GOT3 (cell line): ENCODE measurements around the gene KCTD1.

ENCODE experiments used
- DNase-seq: peaks from one replicate; lab custom pipeline; 2025; ENCODE audit warnings: mixed read lengths; lab: John Stamatoyannopoulos, UW

KCTD1 gene

DNA sequence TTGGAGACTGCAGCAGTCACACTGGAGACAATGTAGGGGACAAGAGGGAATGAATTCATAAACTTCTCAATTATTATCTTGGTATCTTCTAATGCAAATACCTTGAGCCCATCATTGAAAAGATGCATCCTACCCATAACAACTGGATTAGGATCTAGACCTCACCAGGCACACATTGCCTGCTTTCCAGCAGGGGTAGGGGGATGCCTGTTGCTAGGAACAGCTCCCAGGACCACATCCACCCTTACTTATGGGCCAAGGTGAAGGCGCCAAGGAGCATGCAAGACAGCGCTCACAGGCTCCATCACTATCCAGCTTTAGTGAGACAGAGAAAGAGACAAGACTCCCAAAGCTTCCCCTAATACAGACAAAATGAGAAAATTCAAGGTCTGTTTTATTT is 24.4 kb downstream of the KCTD1 start:
- DNase-seq = no peak

DNA sequence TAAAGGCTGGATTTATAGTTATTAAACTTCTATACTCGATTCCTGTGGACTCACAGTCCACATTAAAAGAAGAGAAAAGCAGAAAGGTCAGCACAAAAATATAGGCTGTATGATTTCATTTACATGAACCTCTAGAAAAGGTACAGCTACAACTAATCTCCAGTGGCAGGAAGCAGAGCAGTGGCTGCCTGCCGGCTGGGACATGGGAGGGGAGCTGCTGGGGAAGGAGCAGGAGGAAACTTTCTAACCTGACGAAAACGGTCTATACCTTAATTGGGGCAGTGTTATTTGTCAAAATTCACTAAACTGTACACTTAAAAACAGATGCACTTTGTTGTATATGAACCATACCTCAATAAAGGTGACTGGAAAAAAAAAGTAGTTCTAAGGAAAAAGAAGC is 26.7 kb downstream of the KCTD1 start:
- no peak for DNase-seq

DNA sequence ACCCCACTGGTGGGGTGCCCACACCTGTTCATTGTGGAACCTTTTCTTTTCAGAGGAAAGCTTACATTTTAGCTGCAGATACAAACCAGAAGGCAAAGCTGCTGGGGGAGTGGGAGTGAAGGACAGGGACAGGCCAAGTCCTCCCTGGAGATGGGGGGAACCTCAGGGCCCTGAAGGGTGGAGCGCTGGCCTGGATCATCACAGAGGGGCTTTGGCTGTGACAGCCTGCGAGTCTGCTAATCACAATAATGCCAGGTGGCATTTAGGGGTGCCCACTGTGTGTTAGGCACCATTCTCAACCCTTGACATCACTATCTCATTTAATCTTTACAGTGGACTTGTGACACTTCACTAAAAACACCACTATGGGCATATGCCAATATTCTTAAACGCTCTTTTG is 27.4 kb downstream of the KCTD1 start:
- DNase-seq = no peak

DNA sequence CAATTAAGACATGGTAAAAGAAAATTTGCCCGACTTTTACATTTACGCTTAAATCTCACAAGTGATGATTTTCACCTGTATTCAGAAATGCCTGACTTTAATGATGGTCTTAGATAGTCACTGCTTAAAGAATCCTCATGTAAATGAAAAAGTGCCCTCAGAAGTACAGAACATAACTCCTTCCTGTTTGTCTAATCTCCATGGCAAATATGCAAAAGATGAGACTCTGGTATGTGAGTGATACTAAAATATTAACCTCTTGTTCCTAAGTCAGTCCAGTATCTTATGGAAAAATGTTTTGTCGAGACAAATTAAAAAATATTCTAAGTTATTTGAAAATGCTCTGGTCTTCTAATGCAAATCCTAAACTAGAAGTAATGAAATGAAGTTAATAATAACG is 29.2 kb downstream of the KCTD1 start:
- no peak for DNase-seq

DNA sequence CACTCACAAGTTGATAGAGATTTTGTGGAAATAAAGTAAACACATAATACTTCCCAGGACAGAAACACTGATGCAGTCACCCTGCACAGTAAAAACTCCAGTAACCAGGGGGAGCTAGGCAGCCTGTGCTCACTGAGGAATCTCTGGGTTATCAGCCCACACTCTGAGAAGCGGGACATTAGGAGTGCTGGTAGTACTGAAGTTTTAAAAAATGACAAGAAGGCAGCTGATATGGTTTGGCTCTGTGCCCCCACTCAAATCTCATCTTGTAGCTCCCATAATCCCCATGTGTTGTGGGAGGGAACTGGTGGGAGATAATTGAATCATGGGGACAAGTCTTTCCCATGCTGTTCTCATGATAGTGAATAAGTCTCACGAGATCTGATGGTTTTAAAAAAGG is 31.4 kb downstream of the KCTD1 start:
- DNase-seq = no peak

DNA sequence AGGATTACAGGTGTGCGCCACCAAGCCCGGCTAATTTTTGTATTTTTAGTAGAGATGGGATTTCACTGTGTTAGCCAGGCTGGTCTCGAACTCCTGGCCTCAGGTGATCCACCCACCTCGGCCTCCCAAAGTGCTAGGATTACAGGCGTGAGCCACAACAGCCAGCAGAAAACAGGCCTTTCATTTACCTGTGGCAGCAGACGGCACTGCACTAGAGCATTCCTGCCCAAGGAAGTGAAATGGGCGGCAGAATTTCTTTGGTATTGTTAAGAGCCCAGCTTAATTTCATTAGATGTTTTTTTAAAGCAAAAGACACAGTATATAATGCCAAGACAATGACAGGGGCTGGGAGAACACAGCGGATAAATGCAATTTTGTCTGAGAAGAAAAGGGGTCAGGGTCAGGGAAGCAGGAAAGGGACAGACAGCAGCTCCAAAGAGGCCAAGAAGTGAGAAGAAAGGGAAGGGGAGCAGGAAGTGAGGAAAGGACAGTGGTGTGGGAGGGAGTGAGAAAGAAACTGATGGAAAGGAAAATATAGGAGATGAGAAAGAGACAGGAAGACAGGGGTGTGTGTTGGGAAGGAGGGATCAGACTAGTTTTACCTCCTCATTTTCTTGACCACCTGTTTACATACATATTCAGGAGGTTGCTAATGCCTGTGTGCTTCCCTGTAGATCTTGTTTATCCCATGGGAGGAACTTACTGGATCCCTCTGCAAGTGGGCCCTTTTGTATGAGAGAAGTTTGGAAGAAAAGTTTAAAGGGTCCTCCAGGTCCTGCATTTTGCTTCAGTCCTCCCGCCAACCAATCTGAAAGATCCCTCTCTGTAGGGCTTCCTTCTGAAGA is 32.5 kb downstream of the KCTD1 start:
- no peak for DNase-seq

DNA sequence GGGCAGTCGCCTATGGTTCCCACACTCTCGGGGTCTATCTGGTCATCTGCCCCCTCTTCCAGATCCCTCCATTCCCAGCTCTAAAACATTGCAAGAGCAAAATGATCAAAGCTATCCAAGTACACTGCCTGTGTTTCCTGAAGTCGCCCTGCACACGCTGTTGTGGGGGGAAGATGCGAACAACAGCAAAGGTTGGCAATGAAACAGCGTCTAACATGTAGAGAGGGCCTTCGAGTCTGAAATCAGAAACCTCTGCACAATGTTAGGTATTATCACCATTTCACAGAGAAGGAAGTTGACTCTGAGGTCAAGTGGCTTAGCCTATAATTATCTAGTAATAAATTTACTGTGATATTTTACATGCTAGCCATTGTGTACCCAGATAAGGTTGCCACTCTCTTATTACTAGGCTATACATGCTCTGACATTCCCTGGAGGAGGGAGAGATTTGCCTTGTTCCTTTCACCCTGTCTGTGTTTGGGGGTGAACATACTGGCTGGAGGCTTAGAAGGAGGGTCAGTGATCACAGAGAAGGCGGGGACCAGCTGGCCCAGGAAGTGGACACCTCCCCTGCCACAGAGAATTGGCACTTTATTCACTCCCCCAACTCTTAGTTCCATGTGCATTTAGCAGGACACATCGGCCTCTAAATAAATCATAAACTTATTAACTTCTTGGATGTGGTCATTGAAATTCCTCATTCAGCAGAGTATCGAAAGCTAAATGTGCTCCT is 36.8 kb downstream of the KCTD1 start:
- DNase-seq = no peak

DNA sequence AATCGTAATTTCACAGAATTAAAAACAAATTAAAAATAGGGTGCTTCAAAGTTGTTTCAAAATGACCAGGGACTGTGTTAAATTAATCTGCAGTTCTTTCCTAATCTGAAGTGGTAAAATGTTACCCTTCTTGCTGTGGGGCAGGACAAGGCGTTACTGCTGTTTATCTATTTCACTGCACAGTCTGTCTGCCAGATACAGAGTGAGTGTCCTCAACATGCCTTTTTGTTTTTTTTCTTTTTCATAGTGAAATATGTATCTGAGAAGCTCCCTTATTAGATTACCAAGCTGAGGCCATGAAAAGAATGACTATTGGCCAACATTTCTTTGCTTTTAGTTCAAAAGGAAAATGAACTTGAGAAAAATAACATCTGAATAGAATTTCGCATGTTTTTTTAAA is 38.0 kb downstream of the KCTD1 start:
- DNase-seq = no peak

DNA sequence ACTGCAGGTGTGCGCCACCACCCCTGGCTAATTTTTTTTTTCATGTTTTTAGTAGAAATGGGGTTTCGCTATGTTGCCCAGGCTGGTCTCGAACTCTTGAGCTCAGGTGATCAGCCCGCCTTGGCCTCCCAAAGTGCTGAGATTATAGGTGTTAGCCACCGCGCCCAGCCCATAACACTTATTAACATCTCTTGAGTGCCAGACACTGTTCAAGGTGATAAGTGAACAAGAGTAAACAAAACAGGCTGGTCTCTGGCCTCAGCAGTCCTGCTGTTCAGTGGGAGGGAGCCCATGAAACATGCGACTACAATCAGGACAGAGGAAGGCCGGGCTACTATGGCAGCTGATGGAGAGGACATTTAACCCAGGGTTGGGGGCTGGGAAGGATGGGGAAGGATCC is 42.3 kb downstream of the KCTD1 start:
- DNase-seq = no peak

DNA sequence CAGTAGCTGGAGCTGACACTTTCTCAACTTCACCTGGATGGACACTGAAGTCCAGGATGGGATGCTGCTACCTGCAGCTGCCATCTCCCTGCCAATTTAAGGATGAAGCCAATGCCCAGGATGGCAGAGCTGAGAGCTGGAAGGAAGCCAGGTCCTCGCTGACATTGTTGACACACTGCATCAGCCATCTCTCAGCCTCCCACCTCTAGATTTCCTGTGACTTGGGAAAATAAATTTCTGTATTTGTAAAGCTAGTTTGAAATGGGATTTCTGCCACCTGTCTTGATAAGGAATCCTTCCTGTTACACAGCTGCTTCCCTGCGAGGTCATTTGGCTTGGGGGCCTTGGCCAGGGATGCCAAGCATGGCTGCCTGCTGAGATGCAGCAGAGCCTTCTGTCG is 43.5 kb downstream of the KCTD1 start:
- DNase-seq = no peak

DNA sequence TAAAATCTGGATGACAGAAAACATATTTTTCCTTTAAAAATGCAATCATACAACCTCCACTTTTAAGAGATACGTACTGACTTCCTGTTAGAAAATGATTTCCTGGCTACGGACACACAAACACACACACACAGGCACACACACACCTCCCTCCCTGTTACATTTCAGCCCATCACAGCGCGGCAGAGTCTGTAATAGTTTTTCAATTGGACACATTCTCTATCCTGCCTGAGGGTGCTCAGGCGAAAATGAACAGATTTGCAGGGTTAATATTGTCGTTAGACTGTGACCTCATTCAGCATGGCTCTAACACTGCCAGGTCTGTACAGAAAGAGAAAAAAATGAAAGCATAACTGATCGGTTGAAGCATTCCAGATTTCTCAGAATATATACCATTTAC is 45.0 kb downstream of the KCTD1 start:
- no peak for DNase-seq

DNA sequence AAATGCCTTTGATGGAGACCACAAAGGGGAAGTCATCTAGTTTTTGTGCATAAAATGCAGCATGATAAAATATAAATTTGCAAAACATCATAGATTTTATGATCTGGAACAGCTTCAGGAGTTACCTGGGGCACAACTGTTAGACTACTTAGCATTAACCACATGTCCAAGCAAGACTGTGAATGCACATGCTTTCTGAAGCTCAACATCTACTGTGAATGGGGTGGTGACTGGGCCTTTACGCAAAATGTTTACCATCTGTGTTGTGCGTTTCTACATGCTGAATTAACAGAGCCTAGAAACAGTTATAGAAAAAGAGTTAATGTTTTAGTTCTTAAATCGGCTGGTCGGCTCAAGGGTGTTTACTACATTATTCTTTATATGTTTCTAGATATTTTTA is 45.5 kb downstream of the KCTD1 start:
- no peak for DNase-seq

DNA sequence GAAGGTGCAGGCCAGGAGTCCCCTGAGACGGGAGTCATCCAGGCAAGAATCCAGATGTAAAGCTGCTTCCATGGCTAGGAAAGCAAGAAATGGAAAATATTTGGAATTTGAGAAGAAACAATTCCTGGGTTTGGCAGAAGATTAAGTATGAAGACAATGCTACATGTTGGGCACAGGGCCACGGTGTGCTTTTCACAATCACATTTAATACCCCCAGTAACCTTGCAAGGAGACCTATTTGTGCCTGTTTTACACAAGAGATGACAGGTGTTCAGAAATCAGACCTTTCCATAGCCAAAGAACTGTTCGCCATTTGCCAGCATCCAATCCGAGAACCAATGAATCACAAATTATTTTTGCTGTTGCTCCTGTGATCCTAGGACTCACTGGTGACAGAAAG is 50.5 kb downstream of the KCTD1 start:
- no peak for DNase-seq

DNA sequence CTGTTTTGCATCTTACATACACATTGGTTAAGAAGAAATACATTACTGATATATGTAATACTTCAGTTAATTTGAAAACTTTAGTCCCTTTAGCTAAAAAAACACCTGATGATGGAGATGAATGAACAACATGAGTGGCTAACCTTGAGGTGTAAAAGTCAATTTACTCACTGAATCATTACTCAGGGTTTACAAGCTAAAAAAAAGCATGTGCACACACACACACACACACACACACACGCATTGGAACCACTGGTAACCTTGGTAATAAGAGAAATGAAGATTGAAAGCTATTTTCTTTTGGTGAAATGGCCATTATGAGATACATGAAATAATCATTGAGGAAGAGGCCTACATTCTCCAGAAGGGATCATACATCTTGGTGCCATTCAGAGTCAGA is 51.8 kb downstream of the KCTD1 start:
- DNase-seq = no peak

DNA sequence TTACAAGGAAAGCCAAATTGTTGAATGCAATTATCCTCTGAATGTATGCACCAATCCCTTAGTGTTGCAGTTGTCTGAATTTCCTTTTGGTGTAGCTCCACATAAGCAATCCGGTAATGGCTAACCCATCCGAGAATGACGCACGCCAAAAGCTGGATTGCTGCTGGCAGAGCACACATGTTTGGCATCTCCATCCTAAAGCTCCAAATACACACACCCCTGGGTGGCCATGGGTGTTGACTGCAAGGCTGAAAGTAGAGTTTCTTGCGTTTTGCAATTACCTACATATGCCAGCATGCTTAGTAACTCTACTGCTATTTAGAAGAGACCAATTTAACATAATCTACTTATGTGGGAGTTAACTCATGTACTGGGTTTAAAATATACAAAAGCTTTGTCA is 53.1 kb downstream of the KCTD1 start:
- DNase-seq = no peak

DNA sequence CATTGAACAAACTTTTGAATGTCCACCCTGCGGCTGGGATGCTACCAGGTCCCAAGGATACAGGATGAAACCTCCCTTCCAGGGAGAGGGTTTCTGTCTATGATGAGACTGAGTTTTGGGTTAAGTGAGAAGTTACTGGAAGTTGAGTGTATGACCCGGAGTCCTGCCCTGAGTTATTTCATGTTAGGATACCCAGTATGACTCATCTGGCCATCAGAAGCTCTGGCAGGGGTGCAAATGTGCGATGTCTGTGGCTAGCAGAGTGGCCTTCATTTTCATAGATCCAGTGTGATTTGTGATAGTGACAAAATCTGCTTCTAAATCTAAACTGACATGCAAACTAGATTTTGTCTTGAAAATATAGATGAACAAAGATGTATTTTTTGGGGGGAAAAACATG is 55.3 kb downstream of the KCTD1 start:
- no peak for DNase-seq

DNA sequence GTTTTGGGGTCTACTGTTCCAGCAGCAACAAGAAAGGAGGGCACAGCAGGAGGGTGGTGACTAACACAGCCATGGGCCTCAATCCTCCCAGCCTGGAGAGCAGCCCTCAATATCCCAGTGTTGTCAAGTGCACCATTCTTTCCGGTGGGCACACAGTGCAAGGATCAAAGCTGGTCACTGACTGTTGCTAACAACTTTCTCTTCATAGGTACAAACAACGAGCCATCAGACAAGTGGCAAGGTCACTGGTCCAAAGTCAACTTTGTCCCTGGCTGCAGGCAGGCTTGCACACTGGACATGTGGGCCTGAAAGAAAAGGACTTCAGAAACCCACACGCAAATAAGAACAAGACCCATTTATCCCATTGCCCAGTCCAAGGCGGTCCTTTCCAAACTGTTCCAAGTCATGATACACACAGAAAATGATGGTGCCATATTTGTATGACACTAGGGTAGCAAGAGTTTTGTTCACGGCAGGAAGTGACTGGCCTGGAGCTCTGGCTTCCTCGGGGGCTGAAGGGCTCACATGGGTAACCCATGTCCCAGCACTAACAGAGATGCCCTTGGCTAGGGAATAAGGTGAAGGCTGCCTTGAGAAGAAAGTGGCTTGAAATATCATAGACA is 57.0 kb downstream of the KCTD1 start:
- DNase-seq = no peak

DNA sequence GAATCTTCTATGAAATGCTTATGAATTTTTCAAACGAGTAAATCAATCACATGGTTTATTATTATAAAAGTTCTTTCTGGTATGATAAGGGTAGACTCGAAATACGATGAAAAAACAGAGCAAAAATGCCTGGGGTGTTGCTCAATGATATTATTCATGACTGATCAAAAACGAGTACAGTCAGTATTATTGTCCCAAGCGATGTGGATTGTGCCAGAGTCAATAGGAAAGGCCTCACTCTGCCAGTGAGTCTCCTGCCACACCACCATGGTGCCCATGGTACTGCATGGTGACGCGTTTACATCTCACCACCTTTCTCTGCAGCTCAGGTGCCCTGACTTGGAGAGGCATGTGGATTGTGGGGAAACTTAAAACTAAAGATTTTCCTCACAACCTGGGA is 58.5 kb downstream of the KCTD1 start:
- no peak for DNase-seq

DNA sequence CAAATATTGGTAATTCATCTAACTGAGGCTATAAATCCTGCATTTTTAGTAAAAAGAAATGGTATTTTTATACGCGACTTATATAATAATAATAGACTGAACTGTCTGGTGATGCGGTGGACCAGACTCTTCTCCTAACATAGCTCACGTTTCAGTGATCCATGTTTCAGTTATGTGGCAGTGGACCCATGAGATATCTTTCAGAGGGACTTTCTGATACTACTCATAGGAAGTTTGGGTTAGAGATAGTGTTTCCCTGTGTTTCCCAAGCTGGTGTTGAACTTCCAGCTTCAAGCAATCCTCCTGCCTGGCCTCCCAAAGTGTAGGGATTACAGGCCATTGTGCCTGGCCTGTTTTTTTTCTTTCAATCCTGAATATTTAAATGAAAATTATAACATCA is 59.2 kb downstream of the KCTD1 start:
- DNase-seq = no peak

DNA sequence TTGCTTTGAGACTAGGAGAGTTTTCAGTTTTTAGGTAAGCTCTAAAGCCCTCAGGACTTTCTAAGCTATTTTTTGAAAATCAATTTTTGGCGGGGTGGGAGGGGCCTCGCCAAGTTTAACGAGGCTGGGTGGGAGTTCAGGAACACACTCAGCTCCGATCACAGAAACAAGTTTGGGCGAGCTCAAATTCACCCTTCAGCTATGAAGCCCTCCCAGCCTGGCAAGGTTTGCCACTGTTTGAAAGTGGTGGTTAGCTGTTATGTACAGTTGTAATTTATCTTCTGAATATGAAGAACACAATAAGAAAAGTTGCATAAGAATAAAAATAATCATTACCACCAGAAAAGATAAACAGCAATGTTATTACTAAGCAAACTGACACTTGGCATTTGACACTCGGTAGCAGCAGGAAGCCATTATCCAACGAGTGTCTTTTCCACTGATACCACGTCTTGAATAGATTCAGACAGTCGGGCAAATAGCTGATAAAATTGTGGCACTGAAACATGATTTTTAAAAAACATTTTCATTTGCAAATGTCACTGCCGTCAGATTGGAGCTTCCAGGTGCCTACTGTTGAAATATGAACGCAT is 59.8 kb downstream of the KCTD1 start:
- DNase-seq = no peak

DNA sequence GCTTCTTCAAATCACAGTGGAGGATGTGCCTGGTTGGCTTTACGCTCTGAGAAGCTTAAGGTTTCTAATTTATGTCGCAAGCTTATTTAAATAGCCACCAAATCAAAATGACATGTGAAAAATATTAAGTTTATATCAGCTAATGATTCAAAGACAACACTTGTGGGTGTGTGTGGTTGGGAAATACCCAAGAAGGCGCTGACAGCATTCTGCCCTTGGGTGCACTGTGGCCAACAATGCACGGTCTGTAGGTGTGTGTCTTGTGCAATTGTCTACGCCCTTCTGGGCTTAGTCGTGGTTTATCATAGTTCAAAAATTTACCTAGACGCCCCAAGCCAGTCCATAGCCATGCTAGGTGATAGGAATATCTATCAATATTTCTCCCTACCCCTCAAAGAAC is 60.9 kb downstream of the KCTD1 start:
- no peak for DNase-seq

DNA sequence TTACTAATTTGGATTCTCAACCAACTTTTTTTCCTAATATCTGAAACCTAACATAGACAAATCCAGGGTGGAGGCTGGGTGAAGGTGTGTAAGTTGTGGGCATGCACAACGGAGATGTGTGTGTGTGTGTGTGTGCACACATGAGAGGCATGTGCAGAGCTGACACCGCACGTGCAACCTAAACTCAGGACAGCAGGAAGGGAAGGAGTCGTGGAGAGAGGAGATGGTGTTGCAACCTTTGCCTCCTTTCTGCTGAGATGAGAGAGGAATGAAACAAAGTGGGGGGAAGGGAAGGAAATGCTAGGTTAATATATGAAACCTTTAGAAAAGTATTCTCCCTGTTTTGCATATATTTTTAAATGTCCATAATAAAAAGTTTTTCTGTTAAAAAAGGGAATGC is 64.7 kb downstream of the KCTD1 start:
- DNase-seq = no peak

DNA sequence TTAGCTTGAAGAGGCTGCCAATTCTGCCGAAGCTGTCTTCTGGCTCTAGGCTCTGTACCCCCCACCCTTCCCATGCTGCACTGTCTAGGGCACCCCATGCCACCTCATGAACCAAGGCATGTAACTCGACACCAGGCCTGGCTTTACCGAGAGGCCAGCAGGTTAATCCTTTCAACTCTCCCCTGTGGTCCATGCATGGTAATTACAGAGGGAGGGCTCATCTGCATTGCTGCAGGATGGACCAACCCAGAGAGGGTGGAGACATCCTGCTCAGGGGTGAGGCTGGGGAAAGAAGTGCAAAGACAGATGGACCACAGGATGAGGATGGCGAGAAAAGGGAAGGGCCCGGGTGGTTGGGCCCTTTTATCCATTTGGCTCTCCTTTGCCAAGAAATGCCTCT is 65.8 kb downstream of the KCTD1 start:
- DNase-seq = no peak
